Endothelial cell of umbilical vein (primary cell): ENCODE data around the gene BABAM2. TPM values are rescaled to one million over a fixed set of nuclear protein-coding genes. Genes with fewer than 3 reads are reported as not detected.
"Not testable (repeated sequence)": the region's sequence is repeated elsewhere in the genome, so short reads cannot be mapped to it uniquely, and the experiment has no call there.

Experiments used
- BruUV-seq: library from RNA; stranded (reverse); fragments of 400-500 nt; replicated peaks from 2 replicates; lab custom pipeline; 2021; lab: Mats Ljungman, UMichigan
- CTCF ChIA-PET: fragments of 300-600, 350-600 bp; sonication (Branson Sonifier 250); formaldehyde crosslinking; loops from one replicate; lab custom pipeline; 2021; ENCODE audit warnings: antibody characterized with exemption, inconsistent platforms; lab: Charles Lee
- POLR2A ChIA-PET: fragments of 300-600, 350-600 bp; sonication (Branson Sonifier 250); formaldehyde crosslinking; loops from one replicate; lab custom pipeline; 2021; ENCODE audit warnings: antibody characterized with exemption, inconsistent platforms; lab: Charles Lee
- DNase-seq: peaks from one replicate; pipeline ENCODE4 v3.0.0-alpha.2; 2011; ENCODE audit warnings: low read depth, low spot score
- FAIRE-seq: peaks from 2 replicates; lab custom pipeline; 2011; peaks lifted over from hg19 to GRCh38; lab: Jason Lieb, UNC
- H2AFZ ChIP-seq: 2 replicates; pipeline ENCODE4 v1.6.0; 2012; ENCODE audit warnings: low read depth, low read length, control low read depth, inconsistent platforms
- H3K27ac ChIP-seq: 2 replicates; pipeline ENCODE4 v1.5.1; 2011; ENCODE audit warnings: low read depth, mild to moderate bottlenecking, control low read depth, low read length, moderate library complexity; ENCODE audit not compliant: insufficient read depth
- H3K27me3 ChIP-seq, 2 experiments: 2 replicates each; pipeline versions ENCODE4 v1.6.0 to v1.6.1; 2011; ENCODE audit warnings: low read length in 2 of 2, mixed read lengths in 1 of 2; ENCODE audit not compliant: control insufficient read depth in 2 of 2, insufficient read depth in 2 of 2
- H3K36me3 ChIP-seq, 2 experiments: 2 replicates in 1 of 2; 3 replicates in 1 of 2; pipeline ENCODE4 v1.5.1; 2011; ENCODE audit warnings: low read length in 2 of 2, mild to moderate bottlenecking in 1 of 2, moderate library complexity in 1 of 2; ENCODE audit not compliant: control insufficient read depth in 2 of 2, insufficient read depth in 2 of 2; ENCODE audit errors: extremely low read depth in 1 of 2
- H3K4me1 ChIP-seq: 3 replicates; pipeline ENCODE4 v1.5.1; 2011; ENCODE audit warnings: mild to moderate bottlenecking, low read length; ENCODE audit not compliant: control insufficient read depth, insufficient read depth; ENCODE audit errors: extremely low read depth
- H3K4me2 ChIP-seq: 2 replicates; pipeline ENCODE4 v1.6.1; 2011; ENCODE audit warnings: low read length, control low read depth, mixed read lengths; ENCODE audit not compliant: insufficient read depth
- H3K4me3 ChIP-seq, 3 experiments: fragments of 200-600 bp in 1 of 3; sonication (generic), shearing (Covaris generic) in 1 of 3; replicated peaks in 1 of 3; 2 replicates each; pipeline ENCODE4 v1.5.1; 2011 to 2016; ENCODE audit warnings: control low read depth in 3 of 3, low read length in 3 of 3, mild to moderate bottlenecking in 2 of 3, inconsistent platforms in 1 of 3, low read depth in 1 of 3, moderate library complexity in 1 of 3; ENCODE audit not compliant: insufficient read depth in 1 of 3
- H3K79me2 ChIP-seq: 2 replicates; pipeline ENCODE4 v1.6.0; 2012; ENCODE audit warnings: low read length, inconsistent platforms; ENCODE audit not compliant: control insufficient read depth, insufficient read depth
- H3K9ac ChIP-seq: replicated peaks from 2 replicates; pipeline ENCODE3; 2011; ENCODE audit warnings: low read length, control low read depth; ENCODE audit not compliant: insufficient read depth; ENCODE audit errors: extremely low read depth
- H3K9me1 ChIP-seq: replicated peaks from 3 replicates; pipeline ENCODE4 v1.6.0; 2011; ENCODE audit warnings: mild to moderate bottlenecking, low read length; ENCODE audit not compliant: control insufficient read depth, insufficient read depth; ENCODE audit errors: extremely low read depth
- H3K9me3 ChIP-seq: replicated peaks from 2 replicates; pipeline ENCODE4 v1.5.1; 2012; ENCODE audit warnings: low read length, inconsistent platforms; ENCODE audit not compliant: control insufficient read depth, insufficient read depth
- H4K20me1 ChIP-seq: replicated peaks from 2 replicates; pipeline ENCODE3; 2011; ENCODE audit warnings: mild to moderate bottlenecking, low read length; ENCODE audit not compliant: control insufficient read depth, insufficient read depth; ENCODE audit errors: extremely low read depth
- CTCF ChIP-seq, 2 donors: IDR thresholded peaks; 1 replicate in 1 of 2; 2 replicates in 1 of 2; pipeline ENCODE4 v1.5.1; 2011; ENCODE audit warnings: low read length in 2 of 2, mild to moderate bottlenecking in 2 of 2, moderate library complexity in 2 of 2, control low read depth in 1 of 2, inconsistent platforms in 1 of 2, low read depth in 1 of 2; ENCODE audit not compliant: insufficient read depth in 1 of 2; ENCODE audit errors: extremely low read depth in 1 of 2
- EZH2 ChIP-seq: IDR thresholded peaks from 2 replicates; pipeline ENCODE4 v1.6.1; 2012; ENCODE audit warnings: borderline replicate concordance, low read depth, mild to moderate bottlenecking, moderate library complexity, low read length, inconsistent platforms; ENCODE audit not compliant: severe bottlenecking
- FOS ChIP-seq: IDR thresholded peaks from 2 replicates; pipeline ENCODE4 v1.6.1; 2011; ENCODE audit warnings: mild to moderate bottlenecking, low read length, moderate library complexity, borderline replicate concordance; ENCODE audit not compliant: insufficient read depth
- GATA2 ChIP-seq: IDR thresholded peaks from 2 replicates; pipeline ENCODE4 v1.7.0; 2011; ENCODE audit warnings: low read depth, mild to moderate bottlenecking, moderate library complexity, mixed read lengths, low read length; ENCODE audit not compliant: insufficient read length, insufficient read depth
- JUN ChIP-seq: IDR thresholded peaks from 2 replicates; pipeline ENCODE4 v1.6.1; 2011; ENCODE audit warnings: borderline replicate concordance, low read depth; ENCODE audit not compliant: insufficient read length, insufficient read depth
- MAX ChIP-seq: IDR thresholded peaks from 2 replicates; pipeline ENCODE4 v1.6.1; 2011; ENCODE audit not compliant: insufficient read depth, insufficient read length
- MYC ChIP-seq: IDR thresholded peaks from one replicate; pipeline ENCODE4 v1.6.1; 2011; ENCODE audit warnings: mild to moderate bottlenecking, low read depth, low read length
- POLR2A ChIP-seq: IDR thresholded peaks from 2 replicates; pipeline ENCODE4 v1.6.1; 2012; ENCODE audit warnings: low read depth, mild to moderate bottlenecking, control low read depth, low read length
- POLR2AphosphoS5 ChIP-seq: IDR thresholded peaks from 2 replicates; pipeline ENCODE4 v1.6.1; 2012; ENCODE audit warnings: low read depth, mild to moderate bottlenecking, control low read depth, low read length, moderate library complexity; ENCODE audit not compliant: insufficient read depth
- dilution Hi-C: fragments of 300-500 bp; cut with MboI; formaldehyde crosslinking; loops from one replicate; pipeline ENCODE4 v1.15.0; 2019; ENCODE audit warnings: low sequenced_read_pairs; ENCODE audit not compliant: extremely low pct_ligation_motif_present
- intact Hi-C: fragments of 100-400 bp; cut with micrococcal nuclease; formaldehyde crosslinking; loops from one replicate; pipeline ENCODE4 v1.10.0; 2022
- polyA plus RNA-seq, 4 experiments: library from polyadenylated mRNA; depleted of rRNA in 3 of 4; stranded (reverse) in 3 of 4; unstranded in 1 of 4; fragments of >200 nt; gene quantifications; 2 replicates each; pipeline versions ENCODE4 v1.2.1 to v1.2.3, GENCODE V29; 2011 to 2012; ENCODE audit warnings: missing spikeins in 1 of 4
- total RNA-seq: library from RNA; stranded (reverse); gene quantifications from 2 replicates; pipeline ENCODE4 v1.2.3, GENCODE V29; 2021

The BABAM2 gene
- total and polyA plus RNA-seq, 2 donors (not counting 3 experiments of a cell fraction or from before 2014, with no cell fraction given) = 19.9 to 27.6 TPM

- Histone ChIP-seq H3K4me2 (no peak overlapping the region), H3K4me3 (no peak overlapping the region), H3K79me2 (no peaks in the 10 kb centered on the region), H3K9me1 (no peaks in the 10 kb centered on the region), H3K4me1 (no peaks in the 10 kb centered on the region), H3K9me3 (no peaks in the 10 kb centered on the region), H3K27ac (no peak overlapping the region), H4K20me1 (no peaks in the 10 kb centered on the region), H3K9ac (no peak overlapping the region), H2AFZ (no peak overlapping the region), H3K36me3 (no peaks in the 10 kb centered on the region), H3K27me3 (no peaks in the 10 kb centered on the region)
- ChIA-PET CTCF (interaction anchor here (0.6 to 1.1 kb wide), 3 partner anchors 9 to 362 kb away, joined by 3 read pairs; no protein-coding TSS in a partner anchor), POLR2A (no interaction called here)
- no peak for FAIRE-seq
- TF ChIP-seq GATA2 (no peak), JUN (no peak), MYC (no peak), CTCF (IDR thresholded peaks at IDR 0.05; ENCODE audit: extremely low read depth in 1 of 2, insufficient read depth in 1 of 2, low read depth in 1 of 2, low read length in 2 of 2) (no peak), POLR2A (no peak), POLR2AphosphoS5 (no peak), MAX (no peak), FOS (no peak), EZH2 (no peak)
- DNase-seq = no peak
- BruUV-seq = no TSS peak
- dilution Hi-C loops = no loop called here
- intact Hi-C loops = no loop called here
These were observed 120.8 kb downstream of the BABAM2 start for GRCh38 chr2:28011322-28011737.

- FAIRE-seq, H3K4me1 ChIP-seq, H3K27ac ChIP-seq, POLR2A ChIA-PET, BruUV-seq, H3K79me2 ChIP-seq, H3K9me3 ChIP-seq, H3K27me3 ChIP-seq, intact Hi-C loops, H3K36me3 ChIP-seq, DNase-seq, H2AFZ ChIP-seq, CTCF ChIA-PET, H3K9ac ChIP-seq, dilution Hi-C loops, H3K4me2 ChIP-seq, H3K9me1 ChIP-seq, H4K20me1 ChIP-seq, H3K4me3 ChIP-seq: not testable (repeated sequence)
These were observed 127.9 kb downstream of the BABAM2 start for GRCh38 chr2:28018474-28018873.

- H3K36me3 ChIP-seq, H3K27me3 ChIP-seq, intact Hi-C loops, POLR2A ChIA-PET, H3K4me1 ChIP-seq, H3K9me1 ChIP-seq, H3K79me2 ChIP-seq, BruUV-seq, H3K9me3 ChIP-seq, H3K9ac ChIP-seq, dilution Hi-C loops, H3K4me2 ChIP-seq, H3K4me3 ChIP-seq, DNase-seq, CTCF ChIA-PET, H4K20me1 ChIP-seq, FAIRE-seq, H2AFZ ChIP-seq, H3K27ac ChIP-seq: not testable (repeated sequence)
These were observed 129.0 kb downstream of the BABAM2 start for GRCh38 chr2:28019521-28019920.
